DMS 273 (cell line): ENCODE data around the gene HSF5.

Experiments used
- DNase-seq: peaks from one replicate; lab custom pipeline; 2025; ENCODE audit not compliant: unreplicated experiment; lab: John Stamatoyannopoulos, UW

Gene HSF5

GRCh38 chr17:58388302-58389190 is 99.7 kb downstream of the HSF5 start:
- peak; percentile 18 for DNase-seq

GRCh38 chr17:58387834-58388233 is 100.4 kb downstream of the HSF5 start:
- DNase-seq, result no peak

- DNase-seq, result no peak
Measured at GRCh38 chr17:58386708-58387107, 101.5 kb downstream of the HSF5 start.

DNA sequence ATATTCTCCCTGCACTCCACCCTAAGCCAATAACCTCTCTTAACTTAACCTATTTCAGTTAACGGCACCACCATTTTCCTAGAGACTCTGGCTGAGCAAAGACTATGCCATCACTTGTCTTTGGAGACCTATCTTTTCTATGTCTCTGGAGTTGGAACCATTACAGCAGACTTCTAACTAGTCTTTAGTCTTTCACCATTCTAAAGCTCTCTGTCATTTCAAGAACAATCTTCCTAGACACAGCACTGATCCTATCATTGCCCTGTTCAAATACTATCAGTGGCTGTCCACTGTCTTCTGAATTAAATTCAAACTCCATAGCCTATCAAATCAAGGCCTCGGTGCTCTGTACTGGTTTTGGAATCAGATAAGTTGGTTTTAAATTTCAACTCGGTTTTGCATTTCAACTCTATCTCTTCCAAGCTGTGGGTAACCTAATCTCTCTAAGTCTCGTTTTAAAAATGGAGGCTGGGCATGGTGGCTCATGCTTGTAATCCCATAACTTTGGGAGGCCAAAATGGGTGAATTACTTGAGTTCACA is 102.8 kb downstream of the HSF5 start:
- no peak for DNase-seq

DNA sequence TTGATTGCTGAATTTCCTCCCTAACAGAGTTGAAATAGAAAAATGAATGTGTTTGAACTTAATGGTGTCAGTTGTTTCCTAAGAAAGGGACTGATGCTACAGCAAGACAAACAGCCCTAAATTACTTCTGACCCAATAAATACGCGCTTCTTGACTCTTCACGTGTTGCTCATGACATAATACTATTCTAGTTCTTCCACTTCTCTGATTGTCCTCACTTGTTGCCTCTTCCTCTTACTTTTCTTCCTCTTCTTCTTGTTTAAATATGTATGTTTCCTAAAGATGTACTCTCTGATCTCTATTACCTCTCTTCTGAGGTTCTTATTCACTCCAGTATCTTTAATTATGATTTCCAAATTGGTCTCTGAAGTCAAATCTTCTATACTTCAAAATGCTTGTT is 103.3 kb downstream of the HSF5 start:
- no peak for DNase-seq

DNA sequence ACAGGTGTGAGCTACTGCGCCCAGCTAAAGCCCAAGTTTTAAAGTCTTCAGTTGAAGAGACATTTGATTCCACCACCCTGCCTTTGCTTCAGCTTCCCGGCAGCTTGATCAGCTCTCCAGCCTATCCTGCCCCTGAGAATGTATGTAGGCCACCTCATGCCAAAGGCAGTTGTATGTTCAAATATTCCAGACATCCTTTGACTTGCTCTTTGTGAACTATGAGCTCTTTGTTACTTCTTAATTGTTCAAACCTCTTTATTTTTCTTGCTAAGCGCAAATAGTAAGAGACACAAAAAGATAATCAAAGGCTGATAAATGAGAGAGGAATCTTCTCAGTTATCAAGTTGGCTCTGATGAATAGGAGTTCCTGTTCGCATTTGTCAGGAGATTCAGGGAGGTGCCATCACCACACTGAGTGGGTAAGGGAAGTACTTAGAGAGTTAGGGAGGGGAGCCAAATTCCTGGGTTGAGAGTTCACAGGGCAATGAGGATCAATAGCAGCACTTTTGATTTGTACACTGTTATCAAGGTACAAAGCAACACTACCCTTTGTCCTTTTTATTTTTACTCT is 104.2 kb downstream of the HSF5 start:
- DNase-seq, result no peak

DNA sequence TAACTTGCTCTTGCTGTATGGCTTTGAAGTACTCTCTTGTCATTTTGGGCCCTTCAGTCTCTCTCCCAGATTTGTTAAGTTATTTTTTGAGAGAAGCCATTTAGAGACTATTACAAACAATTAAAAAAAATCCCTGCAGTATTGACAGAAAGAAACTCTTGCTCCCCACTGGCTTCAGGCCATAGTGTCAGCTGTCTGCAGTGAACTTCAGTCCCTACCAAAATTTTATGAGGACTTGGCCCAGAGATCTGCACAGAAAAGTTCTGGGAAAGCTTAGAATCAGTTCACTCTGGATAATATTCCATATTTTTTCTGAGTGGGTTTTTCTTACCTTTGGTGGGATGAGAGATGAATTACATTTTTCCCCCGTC is 105.4 kb downstream of the HSF5 start:
- DNase-seq, result no peak

GRCh38 chr17:58382108-58382871 is 105.9 kb downstream of the HSF5 start:
- no peak for DNase-seq

GRCh38 chr17:58381124-58382035 is 106.8 kb downstream of the HSF5 start:
- no peak for DNase-seq

GRCh38 chr17:58380207-58381123 is 107.7 kb downstream of the HSF5 start:
- DNase-seq, result no peak

GRCh38 chr17:58379511-58379824 is 108.7 kb downstream of the HSF5 start:
- no peak for DNase-seq

GRCh38 chr17:58378733-58379510 is 109.3 kb downstream of the HSF5 start:
- no peak for DNase-seq

DNA sequence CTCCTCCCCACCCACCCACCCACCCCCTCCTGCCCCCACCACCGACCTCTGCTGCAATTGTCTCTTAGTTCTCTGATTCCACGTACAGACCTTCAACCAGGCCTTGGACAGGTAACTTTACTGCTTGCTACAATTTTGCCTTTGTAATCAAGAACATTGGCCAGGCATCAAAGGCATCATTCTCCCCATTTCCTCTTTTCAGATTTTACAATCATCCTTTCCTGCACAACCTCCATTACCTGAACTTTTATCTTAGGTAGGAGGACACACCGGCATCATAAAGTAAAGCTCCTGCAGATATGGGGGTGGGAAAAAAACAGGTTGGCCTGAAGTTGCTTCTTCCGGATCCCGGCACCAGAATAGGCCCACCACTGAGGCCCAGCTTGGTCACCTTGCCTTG is 110.5 kb downstream of the HSF5 start:
- DNase-seq, result no peak

DNA sequence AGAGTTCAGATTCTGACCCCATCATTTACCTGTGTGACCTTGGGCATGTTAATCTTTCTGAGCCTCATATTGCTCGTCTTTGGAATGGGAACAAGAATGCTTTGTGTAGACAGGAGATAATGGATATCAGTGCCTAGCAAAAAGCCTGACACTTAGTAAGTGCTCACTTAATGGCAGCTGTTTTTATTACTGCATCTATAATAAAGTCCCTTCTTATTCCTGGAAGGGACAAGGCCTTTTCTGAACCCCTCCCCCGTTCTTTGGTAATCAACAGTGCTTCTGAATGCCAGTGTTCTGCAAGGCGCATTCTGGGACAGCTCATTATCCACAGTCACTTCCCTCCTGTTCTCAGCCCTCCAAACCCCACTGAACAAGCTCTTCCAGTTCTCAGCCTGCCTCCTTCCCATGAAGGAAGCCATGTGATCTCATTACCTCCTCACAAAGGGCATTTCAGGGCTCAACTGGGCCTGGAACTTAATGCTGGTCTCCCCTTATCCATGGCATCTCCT is 111.1 kb downstream of the HSF5 start:
- DNase-seq, result no peak

GRCh38 chr17:58376472-58377000 is 111.7 kb downstream of the HSF5 start:
- no peak for DNase-seq

- DNase-seq, result no peak
Measured at GRCh38 chr17:58375811-58376210, 112.4 kb downstream of the HSF5 start.

DNA sequence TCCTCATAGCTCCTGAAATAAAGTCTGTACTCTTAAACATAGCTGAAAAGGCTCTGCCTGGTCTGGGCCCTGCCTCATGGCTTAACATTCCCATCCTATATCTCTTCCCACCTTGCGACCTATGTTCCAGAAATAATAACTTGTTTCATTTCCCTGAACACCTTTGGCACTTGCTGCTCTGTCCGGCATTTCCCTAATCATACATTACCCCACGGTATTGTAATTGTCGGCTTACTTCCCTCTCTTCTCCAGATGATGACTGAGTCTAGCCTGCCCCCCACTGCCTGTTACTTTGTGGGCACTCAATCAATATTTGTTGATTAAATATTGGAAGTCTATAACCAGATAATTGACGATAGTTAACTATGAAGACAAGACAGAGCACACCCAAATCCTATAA is 113.0 kb downstream of the HSF5 start:
- no peak for DNase-seq

GRCh38 chr17:58373923-58374322 is 114.3 kb downstream of the HSF5 start:
- no peak for DNase-seq

GRCh38 chr17:58373003-58373402 is 115.2 kb downstream of the HSF5 start:
- DNase-seq, result no peak
